ENCODE data around the gene FRMD7.
"Not testable (repeated sequence)": the region's sequence is repeated elsewhere in the genome, so short reads cannot be mapped to it uniquely, and the experiment has no call there.

The FRMD7 gene

DNA sequence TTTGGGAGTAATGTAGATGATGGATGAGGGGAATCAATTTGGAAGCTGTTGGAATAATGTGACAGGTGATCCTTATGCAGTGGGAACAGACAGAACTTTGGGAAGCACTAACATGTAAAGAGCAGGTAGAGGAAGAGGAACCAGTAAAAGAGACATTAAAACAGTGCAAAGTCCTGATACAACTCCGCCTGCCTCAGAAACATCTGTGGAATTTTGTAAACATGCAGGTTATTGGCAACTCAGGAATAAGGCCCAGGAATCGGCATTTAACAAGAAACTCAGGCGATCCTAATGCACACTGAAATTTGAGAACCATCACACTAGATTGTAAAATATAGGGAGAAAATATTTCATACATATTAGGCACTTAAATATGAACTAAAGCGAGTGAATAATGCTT lies 29.1 kb downstream of the FRMD7 start:
- H3K4me3 ChIP-seq (ENCODE audit: low read depth, low read length); DNase-seq (ENCODE audit: low read depth): not testable (repeated sequence)

DNA sequence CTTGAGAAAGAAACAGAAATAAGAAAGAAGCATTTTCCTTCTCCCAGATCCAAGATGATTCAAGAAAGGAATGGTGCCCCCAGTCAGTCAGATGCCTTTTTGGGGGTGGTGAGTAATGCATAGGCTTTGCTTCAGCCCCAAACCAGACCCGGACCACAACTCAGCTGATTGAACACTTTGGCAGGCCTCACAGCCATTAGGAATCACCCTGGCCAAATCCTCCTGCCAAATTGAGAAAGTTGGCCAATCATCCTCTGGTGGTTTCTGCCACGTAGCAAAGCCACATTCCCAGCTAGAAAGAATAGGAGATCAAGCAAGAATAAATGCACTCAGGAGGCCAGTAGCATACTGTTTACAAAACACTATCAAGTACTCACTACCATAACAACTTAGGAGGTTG lies 33.7 kb downstream of the FRMD7 start:
- H3K4me3 ChIP-seq (ENCODE audit: low read depth, low read length) = no peak overlapping the region
- peak; percentile 22 for DNase-seq (ENCODE audit: low read depth)

DNA sequence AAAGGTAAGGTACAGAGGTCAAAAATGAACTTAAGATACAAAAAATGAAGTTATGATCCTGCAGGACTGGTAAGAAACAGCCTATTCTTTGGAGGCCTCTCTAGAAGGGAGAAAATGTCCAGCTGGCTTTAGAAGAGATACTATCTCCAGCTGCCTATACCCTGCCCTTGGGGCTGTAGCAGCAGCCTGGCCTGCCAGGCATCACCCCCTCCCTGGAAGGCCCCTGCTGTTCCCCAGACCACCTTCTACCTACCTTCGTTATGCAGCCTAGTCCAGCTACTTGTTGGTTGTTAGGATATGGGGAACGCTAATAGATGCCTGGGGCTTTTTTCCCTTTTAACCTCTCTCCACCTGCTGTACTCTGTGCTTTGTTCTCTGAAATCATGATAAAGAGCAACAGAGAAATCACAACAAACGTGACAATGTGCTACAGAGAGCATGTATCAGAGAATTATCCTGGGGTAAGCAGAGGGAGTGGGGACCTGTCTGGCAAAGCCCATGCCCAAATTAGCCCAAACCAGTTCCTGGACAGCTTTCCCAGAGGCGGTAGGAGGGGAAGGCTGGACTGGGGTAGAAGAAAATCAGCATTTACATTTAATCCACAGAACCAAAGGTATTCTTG lies 34.5 kb downstream of the FRMD7 start:
- DNase-seq (ENCODE audit: low read depth) = no peak
- no peak overlapping the region for H3K4me3 ChIP-seq (ENCODE audit: low read depth, low read length)

DNA sequence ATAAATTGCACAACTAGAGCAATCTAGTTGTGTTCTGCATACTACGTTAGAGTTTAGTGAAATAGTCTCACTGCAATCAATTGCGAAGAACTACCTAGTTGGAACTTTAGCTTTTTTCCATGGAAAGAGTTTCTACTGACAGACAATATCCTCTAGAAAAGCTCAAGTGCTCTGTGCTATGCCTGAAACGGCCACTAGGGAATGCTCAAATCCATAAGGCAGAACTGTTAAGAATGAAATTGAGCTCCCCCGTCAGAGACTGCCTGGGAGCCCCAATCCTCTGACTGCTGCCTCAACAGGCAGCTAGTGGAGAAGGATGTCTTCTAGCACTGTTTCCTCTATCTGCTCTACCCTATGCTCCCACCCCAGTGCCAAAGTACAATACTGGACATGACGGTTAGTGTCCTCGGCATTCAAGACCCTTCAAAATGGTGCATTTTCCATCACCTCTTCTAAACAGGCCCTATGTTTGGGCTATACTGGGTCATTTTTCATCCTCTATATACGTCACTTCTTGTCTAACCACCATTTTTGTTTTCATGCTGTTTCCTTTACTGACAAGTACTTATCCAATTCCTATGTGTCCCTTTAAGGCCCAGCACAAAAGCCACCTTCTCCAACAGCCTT lies 35.3 kb downstream of the FRMD7 start:
- no peak overlapping the region for H3K4me3 ChIP-seq (ENCODE audit: low read depth, low read length)
- peak; percentile 15 for DNase-seq (ENCODE audit: low read depth)

DNA sequence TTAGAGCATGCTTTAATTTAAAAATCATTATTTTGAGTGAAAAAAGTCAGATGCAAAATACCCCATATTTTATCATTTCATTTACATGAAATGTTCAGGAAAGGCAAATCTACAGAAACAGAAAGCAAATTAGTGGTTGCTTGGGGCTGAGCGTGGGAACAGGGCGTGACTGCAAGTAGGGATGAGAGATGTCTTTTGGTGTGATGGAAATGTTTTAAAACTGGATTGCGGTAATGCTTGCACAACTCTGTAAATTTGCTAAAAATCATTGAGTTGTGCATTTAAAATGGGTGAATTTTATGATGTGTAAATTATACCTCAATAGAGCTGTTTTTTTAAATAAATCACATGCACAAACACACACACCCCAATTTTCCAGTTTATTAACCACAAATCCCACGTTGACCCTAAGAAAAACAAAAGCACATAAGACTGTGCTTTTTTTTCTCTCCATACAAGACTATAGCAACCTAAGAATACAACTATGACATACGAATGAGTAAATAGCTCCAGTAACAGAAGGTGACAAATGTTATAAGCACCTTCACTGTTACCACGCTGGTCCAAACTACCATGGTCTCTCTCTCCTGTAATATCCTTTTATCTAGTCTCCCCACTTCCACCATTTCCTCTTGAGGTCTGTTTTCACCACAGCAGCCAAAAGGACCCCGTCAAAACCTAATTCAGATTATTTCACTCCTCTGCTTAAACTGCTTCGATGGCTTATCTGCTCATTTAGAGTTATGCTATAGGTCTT lies 37.2 kb downstream of the FRMD7 start:
- DNase-seq (ENCODE audit: low read depth) = no peak
- H3K4me3 ChIP-seq (ENCODE audit: low read depth, low read length) = no peak overlapping the region

DNA sequence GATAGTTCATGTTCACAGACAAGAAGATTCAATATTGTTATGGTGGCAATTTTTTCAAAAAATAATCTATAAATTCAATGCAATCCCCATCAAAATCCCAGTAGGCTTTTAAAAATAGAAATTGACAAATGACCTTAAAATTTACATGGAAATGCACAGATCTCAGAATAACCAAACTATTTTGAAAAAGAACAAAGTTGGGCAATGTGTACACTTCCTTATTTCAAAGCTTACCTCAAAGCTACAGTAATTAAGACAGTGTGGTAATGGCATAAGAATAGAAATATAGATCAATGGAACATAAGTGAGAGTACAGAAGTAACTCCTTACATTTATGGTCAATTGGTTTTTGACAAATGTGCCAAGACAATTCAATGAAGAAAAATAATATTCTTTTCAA lies 39.0 kb downstream of the FRMD7 start:
- no peak for DNase-seq (ENCODE audit: low read depth)
- H3K4me3 ChIP-seq (ENCODE audit: low read depth, low read length) = no peak overlapping the region

DNA sequence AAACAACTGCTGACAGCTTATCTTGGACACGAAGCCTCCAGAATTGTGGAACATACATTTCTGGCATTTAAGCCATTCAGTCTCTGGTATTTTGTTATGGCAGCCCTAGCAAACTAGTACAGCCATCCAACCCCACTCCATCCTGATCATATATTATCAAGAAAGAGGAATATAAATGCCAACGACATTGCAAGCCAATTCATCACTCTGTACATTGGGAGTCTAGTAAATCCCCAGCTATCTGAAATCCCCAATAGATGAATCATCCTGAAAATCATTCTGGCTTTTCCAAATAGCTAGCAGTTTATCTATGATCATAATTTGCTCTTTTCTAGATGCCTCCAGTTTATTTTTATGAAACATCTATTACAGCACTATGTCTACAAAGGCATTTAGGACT lies 41.1 kb downstream of the FRMD7 start:
- peak; percentile 10 for DNase-seq (ENCODE audit: low read depth)
- no peak overlapping the region for H3K4me3 ChIP-seq (ENCODE audit: low read depth, low read length)

DNA sequence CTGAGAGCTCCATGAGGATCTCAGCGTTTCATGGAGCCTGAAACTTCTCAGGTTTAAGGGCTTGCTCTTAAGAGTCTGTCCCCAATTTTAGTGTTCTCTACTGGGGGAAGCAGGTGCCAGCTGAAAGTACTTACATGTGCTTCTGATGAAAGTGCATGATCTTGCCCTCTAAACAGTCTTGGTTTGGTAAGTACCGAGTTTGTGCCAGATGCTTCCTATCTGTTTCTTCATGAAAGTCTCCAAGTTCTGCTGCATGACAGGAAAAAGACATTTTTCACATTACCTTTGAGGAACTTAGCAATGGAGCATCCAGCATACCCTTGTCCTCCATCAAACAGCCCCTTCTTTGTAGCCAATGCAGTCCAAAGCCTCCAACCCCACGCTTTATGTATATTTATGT lies 42.0 kb downstream of the FRMD7 start:
- no peak for DNase-seq (ENCODE audit: low read depth)
- H3K4me3 ChIP-seq (ENCODE audit: low read depth, low read length) = no peak overlapping the region

DNA sequence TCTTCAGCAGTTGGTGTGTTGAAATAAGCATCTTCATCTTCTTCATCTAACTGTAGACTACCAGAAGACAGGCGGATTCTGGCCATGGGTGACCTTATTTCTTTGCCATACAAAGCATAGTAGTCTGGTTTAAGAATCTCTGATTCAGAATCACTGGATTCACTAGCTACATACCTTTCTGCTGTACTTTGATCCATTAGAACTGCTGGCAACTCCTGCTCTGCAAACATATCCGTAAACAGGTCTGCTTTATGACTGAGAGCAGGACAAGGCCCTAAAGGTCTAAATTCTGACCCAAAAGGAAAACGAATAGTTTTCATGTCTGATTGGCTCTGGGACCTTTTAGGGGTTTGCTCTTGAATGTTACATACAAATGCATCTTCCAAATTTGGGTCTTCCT lies 49.9 kb downstream of the FRMD7 start:
- DNase-seq (ENCODE audit: low read depth) = no peak
- H3K4me3 ChIP-seq (ENCODE audit: low read depth, low read length) = no peak overlapping the region

DNA sequence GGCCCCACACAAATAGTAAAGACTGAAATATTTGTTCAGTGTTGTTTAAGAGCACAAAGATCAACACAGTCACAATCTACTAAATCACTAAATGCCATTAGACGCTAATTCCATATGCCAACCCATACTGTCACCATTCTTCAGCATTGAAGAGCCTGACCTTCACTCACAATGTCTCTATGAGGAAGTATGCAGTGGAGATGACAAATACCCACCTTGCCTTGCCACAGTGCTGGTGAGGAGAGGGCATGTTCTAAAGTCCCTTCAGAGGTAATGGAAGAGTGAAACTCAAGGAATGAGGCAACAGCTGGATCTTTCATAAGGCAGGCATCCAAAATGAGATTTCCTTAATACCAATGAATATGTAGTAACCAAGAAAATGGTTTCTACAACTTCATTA lies 50.4 kb downstream of the FRMD7 start:
- no peak overlapping the region for H3K4me3 ChIP-seq (ENCODE audit: low read depth, low read length)
- no peak for DNase-seq (ENCODE audit: low read depth)

DNA sequence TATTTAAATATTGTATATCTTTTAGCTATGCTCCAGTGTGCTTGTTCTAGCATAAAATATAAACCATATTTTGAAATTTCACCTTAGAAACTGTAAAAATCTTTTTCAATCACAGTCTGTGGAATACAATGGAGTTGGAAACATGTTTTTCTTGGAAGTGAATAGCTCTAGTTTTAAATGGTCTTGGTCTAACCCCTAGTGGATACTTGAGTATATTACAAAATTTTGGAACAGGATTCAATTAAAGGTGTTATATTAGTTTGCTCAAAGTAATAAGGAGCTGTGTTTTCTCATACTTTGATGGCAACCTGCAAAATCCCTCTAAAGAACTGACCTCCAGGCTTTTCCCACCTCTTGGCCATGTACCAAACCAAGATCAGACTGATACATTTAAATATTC lies 56.6 kb downstream of the FRMD7 start:
- no peak overlapping the region for H3K4me3 ChIP-seq (ENCODE audit: low read depth, low read length)
- DNase-seq (ENCODE audit: low read depth) = no peak

DNA sequence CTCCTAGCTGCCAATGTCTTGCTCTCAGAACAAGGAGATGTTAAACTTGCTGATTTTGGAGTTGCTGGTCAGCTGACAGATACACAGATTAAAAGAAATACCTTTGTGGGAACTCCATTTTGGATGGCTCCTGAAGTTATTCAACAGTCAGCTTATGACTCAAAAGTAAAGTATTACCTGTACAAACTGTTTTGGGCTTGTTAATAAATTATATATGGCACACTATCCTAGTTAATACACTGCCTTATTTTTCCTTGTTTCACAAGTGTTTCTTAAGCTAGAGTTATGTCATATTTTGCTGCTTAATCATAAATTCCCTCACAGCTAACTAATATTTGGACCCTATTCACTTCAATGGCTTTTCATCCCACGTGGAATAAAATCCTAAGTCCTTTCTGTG lies 59.4 kb downstream of the FRMD7 start:
- H3K4me3 ChIP-seq (ENCODE audit: low read depth, low read length) = no peak overlapping the region

DNA sequence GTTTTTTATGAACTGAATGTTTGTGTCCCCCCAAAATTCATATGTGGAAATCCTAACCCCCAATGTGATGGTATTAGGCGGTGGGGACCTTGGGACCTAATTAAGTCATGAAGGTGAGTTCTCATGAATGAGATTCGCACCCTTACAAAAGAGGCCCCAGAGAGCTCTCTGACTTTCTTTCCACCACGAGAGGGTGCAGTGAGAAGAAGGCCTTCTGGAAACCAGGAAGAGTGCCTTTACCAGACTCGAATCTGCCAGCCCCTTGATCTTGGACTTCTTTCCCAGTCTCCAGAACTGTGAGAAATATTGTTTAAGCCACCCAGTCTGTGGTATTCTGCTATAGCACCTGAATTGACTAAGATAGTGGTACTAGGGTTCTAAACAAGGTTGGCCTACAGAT lies 64.0 kb downstream of the FRMD7 start:
- DNase-seq (ENCODE audit: low read depth) = no peak
- H3K4me3 ChIP-seq (ENCODE audit: low read depth, low read length) = no peak overlapping the region

More for the DNA sequence above, 59.4 kb downstream of the FRMD7 start:
- DNase-seq (ENCODE audit: low read depth) = no peak

DNA sequence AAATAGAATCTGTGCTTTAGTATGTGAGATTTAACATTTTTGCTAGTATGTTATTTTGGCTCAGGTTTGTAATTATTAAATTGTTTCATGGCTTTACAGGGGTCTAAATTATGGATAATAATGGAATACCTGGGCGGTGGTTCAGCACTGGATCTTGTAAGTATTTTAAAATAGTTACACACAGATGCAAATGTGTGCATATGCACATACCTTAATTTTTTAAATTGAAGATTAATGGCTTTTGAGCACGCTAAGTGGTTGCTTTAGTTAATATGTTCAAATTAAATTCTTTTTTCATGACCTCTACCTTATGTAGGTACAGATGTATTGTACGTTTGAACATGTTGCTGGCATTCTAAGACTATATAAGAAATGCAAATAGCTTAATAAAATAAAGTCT lies 64.5 kb downstream of the FRMD7 start:
- H3K4me3 ChIP-seq (ENCODE audit: low read depth, low read length) = no peak overlapping the region
- no peak for DNase-seq (ENCODE audit: low read depth)

DNA sequence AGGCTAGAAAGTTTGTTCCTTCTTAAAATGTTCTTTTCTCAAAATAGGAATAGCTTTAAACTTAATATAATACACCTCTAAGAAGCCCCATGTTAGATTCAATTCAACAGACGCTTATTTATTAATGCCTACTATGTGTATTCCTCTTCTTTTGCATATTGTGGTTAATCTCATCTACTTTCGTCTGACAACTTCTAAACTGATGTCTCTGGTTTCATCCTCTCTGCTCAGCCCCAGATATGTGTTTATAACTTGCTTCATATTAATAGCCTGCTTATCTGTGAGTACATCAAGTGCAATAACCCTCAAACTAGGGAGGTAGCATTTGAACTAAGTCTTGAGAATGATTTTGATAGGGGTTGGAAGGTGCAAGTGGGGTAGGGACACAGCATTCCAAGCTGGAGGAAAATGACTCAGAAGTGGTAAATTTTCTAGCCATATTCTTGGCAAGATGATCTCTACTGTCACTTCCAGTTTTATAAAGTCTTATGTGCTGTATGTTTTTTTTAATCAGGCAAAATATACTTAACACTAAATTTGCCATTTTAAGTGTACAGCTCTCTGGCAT lies 67.8 kb downstream of the FRMD7 start:
- DNase-seq (ENCODE audit: low read depth) = no peak
- no peak overlapping the region for H3K4me3 ChIP-seq (ENCODE audit: low read depth, low read length)

DNA sequence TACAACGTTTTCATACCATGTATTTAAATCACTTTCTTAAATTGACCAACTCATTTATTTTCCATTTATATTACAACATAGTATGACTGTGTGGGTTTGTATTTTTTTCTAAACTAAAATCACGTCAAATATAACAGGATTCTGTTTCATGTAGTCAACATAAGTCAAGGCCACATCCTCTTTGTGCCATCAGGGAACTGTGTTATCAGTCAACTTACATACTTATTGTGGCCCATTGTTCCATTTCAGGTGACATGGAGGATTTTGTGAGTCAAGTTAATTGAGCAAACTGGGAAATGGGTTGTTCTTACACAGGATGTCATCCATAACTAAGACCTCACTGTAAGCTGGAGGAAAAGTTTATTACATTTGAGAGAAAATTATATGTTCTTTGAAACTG lies 68.8 kb downstream of the FRMD7 start:
- H3K4me3 ChIP-seq (ENCODE audit: low read depth, low read length) = no peak overlapping the region
- no peak for DNase-seq (ENCODE audit: low read depth)

DNA sequence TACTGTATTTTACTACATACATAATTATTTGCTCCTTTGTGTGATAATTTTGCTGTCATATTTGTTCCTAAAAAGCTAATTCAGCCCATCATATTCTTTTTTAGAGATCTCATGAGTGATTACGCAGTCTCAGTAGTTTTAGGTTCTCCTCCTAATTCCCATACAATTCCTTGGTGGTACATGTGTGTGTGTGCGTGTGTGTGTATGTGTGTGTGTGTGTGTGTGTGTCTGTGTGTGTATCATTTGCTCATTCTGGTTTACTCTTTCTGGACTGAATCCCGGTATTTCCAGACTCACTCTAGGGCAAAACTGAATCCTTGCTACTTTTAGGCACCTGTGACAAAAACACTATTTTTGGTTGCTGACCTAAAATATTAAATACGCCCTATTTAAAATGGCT lies 69.8 kb downstream of the FRMD7 start:
- H3K4me3 ChIP-seq (ENCODE audit: low read depth, low read length) = no peak overlapping the region
- no peak for DNase-seq (ENCODE audit: low read depth)

DNA sequence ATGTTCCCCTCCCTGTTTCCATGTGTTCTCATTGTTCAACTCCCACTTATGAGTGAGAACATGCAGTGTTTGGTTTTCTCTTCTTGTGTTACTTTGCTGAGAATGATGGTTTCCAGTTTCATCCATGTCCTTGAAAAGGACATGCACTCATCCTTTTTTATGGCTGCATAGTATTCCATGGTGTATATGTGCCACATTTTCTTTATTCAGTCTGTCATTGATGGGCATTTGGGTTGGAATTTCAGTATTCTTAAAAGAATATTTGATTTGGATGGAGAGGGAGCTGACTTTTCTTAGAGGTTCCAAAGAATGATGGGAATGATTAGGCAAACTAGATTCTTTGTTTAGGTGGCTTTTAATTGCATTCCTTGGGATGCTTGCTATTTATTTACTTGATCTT lies 76.0 kb downstream of the FRMD7 start:
- not testable (repeated sequence) for H3K4me3 ChIP-seq (ENCODE audit: low read depth, low read length); DNase-seq (ENCODE audit: low read depth)

DNA sequence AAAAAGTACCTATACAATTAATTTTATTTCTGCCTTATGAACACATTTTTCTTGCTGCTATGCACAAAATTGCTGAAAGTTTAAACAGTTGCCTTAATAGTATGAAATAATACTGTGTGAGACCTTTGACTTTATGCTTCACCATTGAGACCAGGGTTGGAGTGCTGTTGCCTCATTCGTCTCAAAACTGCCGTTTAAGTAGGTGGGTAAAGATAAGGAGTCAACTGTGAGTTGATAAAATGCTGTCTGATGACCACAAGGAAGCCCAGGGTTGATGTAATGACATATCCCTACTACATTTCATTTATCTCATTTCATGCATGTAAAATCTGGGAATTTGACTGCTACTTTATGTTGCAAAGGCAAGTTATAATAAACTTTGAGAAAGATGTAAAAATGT lies 81.3 kb downstream of the FRMD7 start:
- no peak overlapping the region for H3K4me3 ChIP-seq (ENCODE audit: low read depth, low read length)
- DNase-seq (ENCODE audit: low read depth) = no peak

DNA sequence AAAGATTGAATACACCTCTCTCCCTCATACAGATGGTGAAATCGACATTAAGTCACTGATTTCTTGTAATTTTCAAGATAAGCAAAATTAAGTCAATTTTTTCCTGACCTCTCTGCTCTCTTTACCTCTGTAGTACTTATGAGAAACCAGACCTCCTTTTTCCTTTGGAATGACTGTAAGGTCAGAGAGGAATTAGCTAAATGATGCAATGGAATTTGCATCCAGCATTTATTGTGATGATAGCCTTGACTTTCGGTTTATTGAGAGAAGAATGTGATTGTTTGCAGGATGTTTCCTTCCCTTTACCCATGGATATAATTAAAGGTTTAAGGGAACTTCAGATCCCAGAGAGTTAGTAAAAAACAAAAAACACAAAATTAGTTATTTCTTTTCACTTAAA lies 82.4 kb downstream of the FRMD7 start:
- H3K4me3 ChIP-seq (ENCODE audit: low read depth, low read length) = no peak overlapping the region

DNA sequence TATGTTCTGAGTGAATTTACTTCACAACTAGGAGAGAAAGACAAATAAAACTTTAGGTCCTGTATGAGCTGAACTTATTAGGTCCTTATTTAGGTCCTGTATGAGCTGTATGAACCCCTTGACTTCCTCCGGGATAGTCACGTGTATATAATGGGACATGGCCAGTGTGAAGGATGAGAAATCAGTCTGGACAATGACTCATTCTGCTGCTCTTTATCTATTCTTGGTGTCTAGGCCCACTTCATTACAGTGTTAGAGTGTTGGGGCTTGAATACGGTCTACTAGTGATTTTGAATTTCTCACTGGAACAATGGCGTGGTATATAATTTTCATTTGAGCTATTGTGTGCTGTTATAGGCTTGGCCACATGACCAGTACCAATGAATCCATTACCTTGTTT lies 82.9 kb downstream of the FRMD7 start:
- H3K4me3 ChIP-seq (ENCODE audit: low read depth, low read length) = no peak overlapping the region
- DNase-seq (ENCODE audit: low read depth) = no peak

More for the DNA sequence above, 82.4 kb downstream of the FRMD7 start:
- no peak for DNase-seq (ENCODE audit: low read depth)
